HepG2 (cell line): Measurements from ENCODE around the gene FGD6. TPM values are rescaled to one million over a fixed set of nuclear protein-coding genes. Genes with fewer than 3 reads are reported as not detected.

Experiments used
- ATAC-seq: fragments of 200-7000 bp; cut with Tn5 transposase; 3 replicates; pipeline ENCODE4 v1.9.1; 2020; ENCODE audit warnings: mild to moderate bottlenecking, moderate library complexity
- BruUV-seq: library from RNA; stranded (reverse); fragments of 400-500 nt; replicated peaks from 2 replicates; lab custom pipeline; 2021; lab: Mats Ljungman, UMichigan
- CTCF ChIA-PET: fragments of 300-600 bp; formaldehyde crosslinking; extraction: SDS; loops from one replicate; lab custom pipeline; 2021; ENCODE audit warnings: low total read pairs, inconsistent platforms, low intra/inter-chr PET ratio; lab: Yijun Ruan, JAX
- POLR2A ChIA-PET: fragments of 350-600 bp; sonication (Branson Sonifier 250); formaldehyde crosslinking; loops from one replicate; lab custom pipeline; 2020; ENCODE audit warnings: antibody characterized with exemption, inconsistent platforms; lab: Yijun Ruan, JAX
- DNase-seq: peaks from one replicate; pipeline ENCODE4 v3.0.0-alpha.2; 2015; ENCODE audit warnings: low spot score
- FAIRE-seq: peaks from 3 replicates; lab custom pipeline; 2011; peaks lifted over from hg19 to GRCh38; lab: Jason Lieb, UNC
- H2AFZ ChIP-seq: one replicate; pipeline ENCODE4 v1.6.1; 2011; ENCODE audit warnings: low read length, inconsistent platforms
- H3K27ac ChIP-seq: fragments of 300-600 bp; 3 replicates; pipeline ENCODE4 v1.8.0; 2011; ENCODE audit warnings: mixed run types, mild to moderate bottlenecking, mixed read lengths, low read length, inconsistent platforms; ENCODE audit not compliant: insufficient read depth; ENCODE audit errors: extremely low read length
- H3K27me3 ChIP-seq, 2 experiments: fragments of 200-600 bp in 1 of 2; 2 replicates in 1 of 2; 3 replicates in 1 of 2; pipeline versions ENCODE4 v1.6.0 to v1.8.0; 2011; ENCODE audit warnings: low read length in 2 of 2, mild to moderate bottlenecking in 2 of 2, moderate library complexity in 2 of 2, inconsistent platforms in 1 of 2; ENCODE audit not compliant: insufficient read depth in 2 of 2, control insufficient read depth in 1 of 2
- H3K36me3 ChIP-seq, 2 experiments: fragments of 200-600 bp in 1 of 2; replicated peaks in 1 of 2; 2 replicates in 1 of 2; 3 replicates in 1 of 2; pipeline versions ENCODE4 v1.5.1 to v1.8.0; 2011; ENCODE audit warnings: low read length in 2 of 2, inconsistent platforms in 1 of 2; ENCODE audit not compliant: insufficient read depth in 2 of 2, control insufficient read depth in 1 of 2
- H3K4me1 ChIP-seq: 2 replicates; pipeline ENCODE4 v1.5.1; 2012; ENCODE audit warnings: low read length, inconsistent platforms; ENCODE audit not compliant: insufficient read depth
- H3K4me2 ChIP-seq: 2 replicates; pipeline ENCODE4 v1.6.0; 2011; ENCODE audit warnings: low read depth, low read length, inconsistent platforms
- H3K4me3 ChIP-seq, 3 experiments: fragments of 200-600 bp in 1 of 3; sonication (generic), shearing (Covaris generic) in 1 of 3; replicated peaks in 1 of 3; 2 replicates each; pipeline ENCODE4 v1.5.1; 2011 to 2016; ENCODE audit warnings: low read length in 3 of 3, inconsistent platforms in 2 of 3, low read depth in 2 of 3, mild to moderate bottlenecking in 2 of 3, control low read depth in 1 of 3, mixed read lengths in 1 of 3; ENCODE audit not compliant: insufficient read depth in 1 of 3
- H3K79me2 ChIP-seq: one replicate; pipeline ENCODE4 v1.6.1; 2011; ENCODE audit warnings: low read length, inconsistent platforms; ENCODE audit not compliant: insufficient read depth
- H3K9ac ChIP-seq: 2 replicates; pipeline ENCODE4 v1.6.0; 2011; ENCODE audit warnings: mild to moderate bottlenecking, low read depth, low read length, inconsistent platforms; ENCODE audit not compliant: insufficient read depth
- H3K9me3 ChIP-seq: 2 replicates; pipeline ENCODE4 v1.5.1; 2012; ENCODE audit warnings: mild to moderate bottlenecking, low read length
- H4K20me1 ChIP-seq: 2 replicates; pipeline ENCODE4 v1.6.0; 2011; ENCODE audit warnings: inconsistent platforms, mild to moderate bottlenecking, low read length, moderate library complexity; ENCODE audit not compliant: insufficient read depth
- PITX1 ChIP-seq: sonication (generic); formaldehyde crosslinking; IDR thresholded peaks from 2 replicates; pipeline ENCODE4 v1.5.1; 2020; ENCODE audit warnings: mild to moderate bottlenecking, missing genetic modification reagents
- PRDM15 ChIP-seq: sonication (generic); formaldehyde crosslinking; IDR thresholded peaks from 2 replicates; pipeline ENCODE4 v1.4.0; 2020; ENCODE audit warnings: missing genetic modification reagents
- SMAD1 ChIP-seq: sonication (generic); formaldehyde crosslinking; IDR thresholded peaks from 2 replicates; pipeline ENCODE4 v1.4.0; 2020; ENCODE audit warnings: missing genetic modification reagents, low read depth, mild to moderate bottlenecking, borderline replicate concordance
- ZNF18 ChIP-seq: sonication (generic); formaldehyde crosslinking; IDR thresholded peaks from 2 replicates; pipeline ENCODE4 v1.8.0; 2022; ENCODE audit warnings: mild to moderate bottlenecking, missing genetic modification reagents; ENCODE audit not compliant: insufficient replicate concordance
- ZNF24 ChIP-seq: fragments of 450-650 bp; IDR thresholded peaks from 2 replicates; pipeline ENCODE4 v1.6.1; 2017; ENCODE audit warnings: antibody characterized with exemption, mild to moderate bottlenecking
- ZNF773 ChIP-seq: sonication (generic); formaldehyde crosslinking; IDR thresholded peaks from 2 replicates; pipeline ENCODE4 v1.4.0; 2020; ENCODE audit warnings: missing genetic modification reagents, borderline replicate concordance
- WGBS: methylation state at CpG from one replicate; pipeline ENCODE4 v1.1.6; 2017; ENCODE audit warnings: low lambda C conversion rate; 5-methylcytosine and 5-hydroxymethylcytosine counted together
- in situ Hi-C: cut with HindIII; loops from 2 replicates; pipeline ENCODE4 v1.10.0; 2017; ENCODE audit warnings: low pct_unique_long_range_greater_than_20kb; ENCODE audit not compliant: extremely low pct_ligation_motif_present
- intact Hi-C: fragments of 100-400 bp; cut with micrococcal nuclease; formaldehyde crosslinking; loops from one replicate; pipeline ENCODE4 v1.10.0; 2022; ENCODE audit not compliant: unreplicated experiment
- polyA plus RNA-seq, 8 experiments: library from polyadenylated mRNA; depleted of rRNA in 3 of 8; stranded (reverse) in 7 of 8; unstranded in 1 of 8; fragments of >200 nt; fragmentation: Illumina TruSeq in 4 of 8; extraction: Trizol in 4 of 8; gene quantifications; 2 replicates each; pipeline versions ENCODE4 v1.2.1 to v1.2.3, GENCODE V29; 2011 to 2016; ENCODE audit warnings: low read depth in 4 of 8, missing spikeins in 1 of 8, mixed read lengths in 1 of 8; ENCODE audit not compliant: insufficient read depth in 1 of 8
- total RNA-seq, 5 experiments: library from RNA; depleted of rRNA; stranded (reverse); fragments of >200 nt; fragmentation: Illumina TruSeq; extraction: Trizol; gene quantifications; 2 replicates each; pipeline ENCODE4 v1.2.3, GENCODE V29; 2016; ENCODE audit warnings: low read depth in 1 of 5
- TF ChIP-seq, protein P1 (sequence below): sonication (generic); formaldehyde crosslinking; IDR thresholded peaks from 2 replicates; pipeline ENCODE4 v1.9.0; 2022; ENCODE audit warnings: low read depth, missing genetic modification reagents

Gene FGD6
- total and polyA plus RNA-seq, 2 of the 13 experiments (the other 11 are each of a cell fraction or from before 2014, with no cell fraction given) = 2.2 to 4.3 TPM

DNA sequence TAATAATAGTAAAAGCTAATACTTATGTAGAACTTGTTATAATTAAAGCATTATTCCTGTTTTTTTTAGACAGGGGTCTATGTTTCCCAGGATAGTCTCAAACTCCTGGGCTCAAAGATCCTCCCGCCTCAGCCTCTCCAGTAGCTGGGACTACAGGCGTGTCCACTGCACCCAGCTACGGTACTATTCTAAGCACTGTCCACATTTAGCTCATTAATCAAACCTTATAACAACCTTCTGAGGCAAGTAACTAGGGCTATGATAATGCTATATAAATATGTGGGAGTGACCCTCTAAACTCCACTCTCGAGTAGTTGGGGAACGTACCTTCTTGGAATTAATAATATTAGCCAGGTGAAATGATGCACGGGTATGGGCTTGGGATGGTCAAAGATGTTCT is 83.2 kb downstream of the FGD6 start:
- intact Hi-C loops = no loop called here

More for the DNA sequence above, 83.2 kb downstream of the FGD6 start:
- TF ChIP-seq ZNF773 (CRISPR knock-in tag) = no peak
- no peak for TF ChIP-seq SMAD1 (CRISPR knock-in tag)
- TF ChIP-seq ZNF24 = no peak
- TF ChIP-seq ZNF18 (CRISPR knock-in tag) = no peak
- TF ChIP-seq, protein P1, sequence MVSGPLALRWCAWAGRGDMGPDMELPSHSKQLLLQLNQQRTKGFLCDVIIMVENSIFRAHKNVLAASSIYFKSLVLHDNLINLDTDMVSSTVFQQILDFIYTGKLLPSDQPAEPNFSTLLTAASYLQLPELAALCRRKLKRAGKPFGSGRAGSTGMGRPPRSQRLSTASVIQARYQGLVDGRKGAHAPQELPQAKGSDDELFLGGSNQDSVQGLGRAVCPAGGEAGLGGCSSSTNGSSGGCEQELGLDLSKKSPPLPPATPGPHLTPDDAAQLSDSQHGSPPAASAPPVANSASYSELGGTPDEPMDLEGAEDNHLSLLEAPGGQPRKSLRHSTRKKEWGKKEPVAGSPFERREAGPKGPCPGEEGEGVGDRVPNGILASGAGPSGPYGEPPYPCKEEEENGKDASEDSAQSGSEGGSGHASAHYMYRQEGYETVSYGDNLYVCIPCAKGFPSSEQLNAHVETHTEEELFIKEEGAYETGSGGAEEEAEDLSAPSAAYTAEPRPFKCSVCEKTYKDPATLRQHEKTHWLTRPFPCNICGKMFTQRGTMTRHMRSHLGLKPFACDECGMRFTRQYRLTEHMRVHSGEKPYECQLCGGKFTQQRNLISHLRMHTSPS (CRISPR knock-in tag) = no peak
- no peak for TF ChIP-seq PITX1
- no peak for TF ChIP-seq PRDM15 (CRISPR knock-in tag)
- no peak overlapping the region for H2AFZ ChIP-seq
- H4K20me1 ChIP-seq = no peaks in the 10 kb centered on the region
- H3K4me2 ChIP-seq = no peak overlapping the region
- DNase-seq (no peak), ATAC-seq (no peak), FAIRE-seq (no peak)
- ChIA-PET CTCF (no interaction called here), POLR2A (no interaction called here)
- H3K4me1 ChIP-seq = peaks cover 11% of the 10 kb centered on the region
- no peak overlapping the region for H3K4me3 ChIP-seq
- no peaks in the 10 kb centered on the region for H3K79me2 ChIP-seq
- no TSS peak for BruUV-seq
- 0 out of 5 replicates have a peak, but pooled peaks cover 0 to 2% of the 10 kb centered on the region in 2 experiments for H3K36me3 ChIP-seq
- no peak overlapping the region for H3K27ac ChIP-seq
- 99% methylated on average over 6 of the region's 6 CpGs for WGBS
- in situ Hi-C loops = no loop called here
- H3K9ac ChIP-seq = no peak overlapping the region
- no peaks in the 10 kb centered on the region for H3K9me3 ChIP-seq
- no peaks in the 10 kb centered on the region for H3K27me3 ChIP-seq
